ENCODE data around the gene RS1. TPM values are rescaled to one million over a fixed set of nuclear protein-coding genes. Genes with fewer than 3 reads are reported as not detected.
A peak's percentile ranks its signal among the peaks of the same experiment; 100 is the strongest.

The RS1 gene
- total RNA-seq, 1 experiment from 2014 or later = not detected

- POLR2A ChIA-PET (ENCODE audit: unreplicated experiment) = no interaction called here
- ATAC-seq = no peak
These were observed 4.1 kb upstream of the RS1 start for GRCh38 chrX:18676050-18676449.

DNA sequence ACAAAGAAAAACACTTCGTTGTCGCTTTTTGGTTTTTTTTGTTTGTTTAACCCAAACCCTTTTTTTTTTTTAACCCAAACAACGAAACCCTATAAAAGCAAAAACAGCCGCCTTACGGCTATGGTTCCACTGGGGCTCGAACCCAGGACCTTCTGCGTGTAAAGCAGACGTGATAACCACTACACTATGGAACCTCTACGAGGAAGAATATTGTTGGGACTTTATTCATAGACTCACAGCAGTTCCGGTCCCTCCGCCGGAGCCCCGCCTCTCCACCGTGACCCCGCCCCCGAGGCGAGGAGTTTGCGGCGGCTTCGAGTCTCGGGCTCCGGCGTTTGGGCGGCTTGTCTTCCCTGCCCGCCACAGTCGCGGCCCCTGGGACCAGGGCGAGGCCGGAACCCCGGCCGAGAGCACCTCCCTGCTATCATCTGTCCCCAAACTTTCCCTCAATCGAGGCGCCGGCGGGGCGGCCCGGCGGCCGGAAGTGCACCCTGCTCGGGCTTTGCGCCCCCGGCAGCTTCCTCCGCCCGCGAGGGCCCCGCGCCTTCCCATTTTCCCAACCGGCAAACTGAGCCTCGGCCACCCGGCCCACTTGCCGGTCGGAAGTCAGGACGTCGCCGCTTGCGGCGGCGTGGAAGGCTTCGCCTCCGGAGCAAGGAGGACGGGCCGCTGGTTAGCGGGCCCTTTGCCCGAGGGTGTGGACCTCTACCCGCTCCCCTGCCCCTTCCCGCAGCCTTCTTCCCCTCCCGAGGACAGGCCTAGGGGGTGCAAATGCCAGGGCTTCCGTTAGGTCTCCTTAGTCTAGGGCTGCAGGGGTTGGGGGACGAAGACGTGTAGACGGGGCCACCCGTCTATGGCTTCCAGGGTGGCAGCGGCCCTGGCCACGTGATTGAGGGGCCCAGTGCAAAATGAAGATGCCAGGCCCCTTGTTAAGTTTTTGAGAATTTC, 3.2 kb upstream of the RS1 start:
- POLR2A ChIA-PET (ENCODE audit: unreplicated experiment) = no interaction called here
- no peak for TF ChIP-seq EZH2phosphoT487 (IDR thresholded peaks at IDR 0.05; ENCODE audit: borderline replicate concordance, low read length)
- TF ChIP-seq CTCF (conservative IDR thresholded peaks at IDR 0.05; ENCODE audit: low read depth, low read length) = no peak
- TF ChIP-seq EZH2 (IDR thresholded peaks at IDR 0.05; ENCODE audit: low read length, unreplicated experiment) = no peak
- intact Hi-C loops (cut with micrococcal nuclease) = loop anchor here (1.0 kb wide), 2 partner anchors 211 to 250 kb away; partner anchors contain the start of gene CDKL5

More at GRCh38 chrX:18676050-18676449, 4.1 kb upstream of the RS1 start:
- Histone ChIP-seq H3K36me3 (ENCODE audit: low read depth, low read length) (no peaks in the 10 kb centered on the region), H3K4me1 (ENCODE audit: insufficient read depth, low read length) (peaks cover 4% of the 10 kb centered on the region; the same call in 1 of the 2 replicates), H3K4me3 (ENCODE audit: low read length) (no peak overlapping the region), H3K4me2 (ENCODE audit: low read length) (no peak overlapping the region), H3K9me2 (replicated peaks; ENCODE audit: low read length) (no peaks in the 10 kb centered on the region), H3K27ac (ENCODE audit: low read length) (no peak overlapping the region), H3K79me2 (ENCODE audit: low read length) (no peaks in the 10 kb centered on the region), H4K20me1 (ENCODE audit: low read length) (no peaks in the 10 kb centered on the region), H2AFZ (ENCODE audit: low read length) (no peak overlapping the region), H3F3A (ENCODE audit: low read length, unreplicated experiment) (no peaks in the 10 kb centered on the region), H3K9ac (ENCODE audit: low read length) (no peak overlapping the region), H3K27me3 (ENCODE audit: low read length) (no peaks in the 10 kb centered on the region), H3K9me3 (ENCODE audit: low read length) (no peaks in the 10 kb centered on the region)
- TF ChIP-seq EZH2phosphoT487 (IDR thresholded peaks at IDR 0.05; ENCODE audit: borderline replicate concordance, low read length) (no peak), CTCF (conservative IDR thresholded peaks at IDR 0.05; ENCODE audit: low read depth, low read length) (no peak), EZH2 (IDR thresholded peaks at IDR 0.05; ENCODE audit: low read length, unreplicated experiment) (no peak)
- no peak for DNase-seq
- no TSS peak for BruUV-seq (replicated peaks)
- CTCF ChIA-PET = no interaction called here
- intact Hi-C loops (cut with micrococcal nuclease) = no loop called here

More for the DNA sequence above, 3.2 kb upstream of the RS1 start:
- H3K9me3 ChIP-seq (ENCODE audit: low read length) = no peaks in the 10 kb centered on the region
- H3K27ac ChIP-seq (ENCODE audit: low read length) = peak overlapping the region; percentile 30; the same call in 1 of the 2 replicates
- H4K20me1 ChIP-seq (ENCODE audit: low read length) = no peaks in the 10 kb centered on the region
- H3K79me2 ChIP-seq (ENCODE audit: low read length) = no peaks in the 10 kb centered on the region
- DNase-seq = peak; percentile 86
- no peaks in the 10 kb centered on the region for H3K9me2 ChIP-seq (replicated peaks; ENCODE audit: low read length)
- CTCF ChIA-PET = no interaction called here
- ATAC-seq = peak; percentile 82
- peak overlapping the region; percentile 98 for H2AFZ ChIP-seq (ENCODE audit: low read length)
- no peaks in the 10 kb centered on the region for H3F3A ChIP-seq (ENCODE audit: low read length, unreplicated experiment)
- H3K4me2 ChIP-seq (ENCODE audit: low read length) = peak overlapping the region; percentile 90
- TSS peak; percentile 67 for BruUV-seq (replicated peaks)
- peak overlapping the region; percentile 77 for H3K9ac ChIP-seq (ENCODE audit: low read length)
- no peaks in the 10 kb centered on the region for H3K36me3 ChIP-seq (ENCODE audit: low read depth, low read length)
- no peaks in the 10 kb centered on the region for H3K27me3 ChIP-seq (ENCODE audit: low read length)
- peaks cover 4% of the 10 kb centered on the region; the same call in 1 of the 2 replicates for H3K4me1 ChIP-seq (ENCODE audit: insufficient read depth, low read length)
- H3K4me3 ChIP-seq (ENCODE audit: low read length) = peak overlapping the region; percentile 91

Data from PC-3 (cell line).